Astrocyte (in vitro differentiated cells and primary cell): ENCODE data around the gene B4GALT5. TPM values are rescaled to one million over a fixed set of nuclear protein-coding genes. Genes with fewer than 3 reads are reported as not detected.

ENCODE experiments used
- DNase-seq: peaks from one replicate; pipeline ENCODE4 v3.0.0-alpha.2; 2010; ENCODE audit warnings: low read depth
- FAIRE-seq: peaks from 2 replicates; lab custom pipeline; 2011; peaks lifted over from hg19 to GRCh38; lab: Jason Lieb, UNC
- H2AFZ ChIP-seq: 2 replicates; pipeline ENCODE4 v1.6.0; 2012; ENCODE audit warnings: low read depth, low read length, inconsistent platforms
- H3K27ac ChIP-seq: 2 replicates; pipeline ENCODE4 v1.5.1; 2011; ENCODE audit warnings: low read depth, low read length, inconsistent platforms
- H3K27me3 ChIP-seq: 2 replicates; pipeline ENCODE4 v1.6.0; 2011; ENCODE audit warnings: low read length, inconsistent platforms; ENCODE audit not compliant: insufficient read depth
- H3K36me3 ChIP-seq: 2 replicates; pipeline ENCODE4 v1.5.1; 2011; ENCODE audit warnings: low read length, inconsistent platforms; ENCODE audit not compliant: insufficient read depth
- H3K4me1 ChIP-seq: 2 replicates; pipeline ENCODE4 v1.5.1; 2011; ENCODE audit warnings: low read length, inconsistent platforms; ENCODE audit not compliant: insufficient read depth
- H3K4me2 ChIP-seq: 2 replicates; pipeline ENCODE4 v1.6.0; 2012; ENCODE audit warnings: low read length, inconsistent platforms
- H3K4me3 ChIP-seq: 2 replicates; pipeline ENCODE4 v1.5.1; 2011; ENCODE audit warnings: low read depth, mild to moderate bottlenecking, low read length, inconsistent platforms; ENCODE audit not compliant: insufficient read depth
- H3K79me2 ChIP-seq: 2 replicates; pipeline ENCODE4 v1.6.0; 2012; ENCODE audit warnings: mild to moderate bottlenecking, low read length, inconsistent platforms; ENCODE audit not compliant: insufficient read depth
- H3K9ac ChIP-seq: 2 replicates; pipeline ENCODE4 v1.6.0; 2012; ENCODE audit warnings: mild to moderate bottlenecking, low read length, inconsistent platforms
- H3K9me3 ChIP-seq: 2 replicates; pipeline ENCODE4 v1.5.1; 2012; ENCODE audit warnings: low read depth, mild to moderate bottlenecking, low read length, inconsistent platforms; ENCODE audit not compliant: insufficient read depth
- H4K20me1 ChIP-seq: 2 replicates; pipeline ENCODE4 v1.6.0; 2012; ENCODE audit warnings: low read length, inconsistent platforms; ENCODE audit not compliant: insufficient read depth
- H3K27ac Mint-ChIP-seq: one replicate; pipeline ENCODE4 v1.8.0; 2021; ENCODE audit warnings: mild to moderate bottlenecking, mixed read lengths; ENCODE audit not compliant: unreplicated experiment
- H3K27me3 Mint-ChIP-seq: one replicate; pipeline ENCODE4 v1.8.0; 2021; ENCODE audit warnings: low read depth, mixed read lengths; ENCODE audit not compliant: unreplicated experiment
- H3K36me3 Mint-ChIP-seq: one replicate; pipeline ENCODE4 v1.8.0; 2021; ENCODE audit warnings: low read depth, mixed read lengths; ENCODE audit not compliant: unreplicated experiment
- H3K4me1 Mint-ChIP-seq: one replicate; pipeline ENCODE4 v1.8.0; 2021; ENCODE audit warnings: low read depth, mixed read lengths; ENCODE audit not compliant: unreplicated experiment
- H3K4me3 Mint-ChIP-seq: one replicate; pipeline ENCODE4 v1.8.0; 2021; ENCODE audit warnings: mild to moderate bottlenecking, moderate library complexity, mixed read lengths; ENCODE audit not compliant: unreplicated experiment
- H3K9me3 Mint-ChIP-seq: one replicate; pipeline ENCODE4 v1.8.0; 2021; ENCODE audit warnings: mild to moderate bottlenecking, mixed read lengths; ENCODE audit not compliant: unreplicated experiment
- EZH2 ChIP-seq: IDR thresholded peaks from 2 replicates; pipeline ENCODE4 v1.6.1; 2012; ENCODE audit warnings: mild to moderate bottlenecking, low read length, inconsistent platforms; ENCODE audit not compliant: insufficient read depth
- total RNA-seq: library from RNA; stranded (reverse); gene quantifications from 2 replicates; pipeline ENCODE4 v1.2.1, GENCODE V29; 2021
- TF ChIP-seq, protein P1 (sequence below): IDR thresholded peaks from 2 replicates; pipeline ENCODE4 v1.5.1; 2011; ENCODE audit warnings: low read depth, mild to moderate bottlenecking, inconsistent platforms, low read length, moderate library complexity; ENCODE audit not compliant: insufficient read depth

Gene B4GALT5
- total RNA-seq, 1 donor from 2014 or later = 41.9 TPM

DNA sequence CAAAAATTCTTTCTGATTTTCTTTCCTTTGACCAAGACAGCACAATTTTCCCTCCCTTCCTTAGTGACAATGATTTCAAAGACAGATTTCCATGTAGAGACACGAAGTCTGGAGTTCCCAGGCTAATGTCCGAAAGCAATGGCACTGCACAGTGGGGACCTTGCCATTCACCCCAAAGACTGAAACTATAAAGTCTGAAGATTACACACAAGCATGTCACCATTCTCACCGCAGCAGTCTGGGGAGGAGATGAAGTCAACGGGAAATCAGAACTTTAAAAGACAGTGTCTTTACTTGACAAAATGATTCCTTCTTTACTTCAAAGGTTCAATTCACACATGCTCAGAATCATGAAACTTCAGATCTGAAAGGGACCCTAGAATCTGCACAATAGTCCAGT is 8.3 kb downstream of the B4GALT5 start:
- H3K9me3 ChIP-seq = no peaks in the 10 kb centered on the region
- Mint-ChIP-seq H3K27ac (no peak overlapping the region), H3K36me3 (no peaks in the 10 kb centered on the region), H3K27me3 (no peaks in the 10 kb centered on the region), H3K9me3 (no peaks in the 10 kb centered on the region), H3K4me1 (peaks cover 26% of the 10 kb centered on the region), H3K4me3 (no peak overlapping the region)
- DNase-seq = no peak
- FAIRE-seq = no peak
- no peak overlapping the region for H3K9ac ChIP-seq
- H3K79me2 ChIP-seq = peaks cover 97% of the 10 kb centered on the region
- H3K4me3 ChIP-seq = no peak overlapping the region
- peaks cover 14% of the 10 kb centered on the region for H3K4me1 ChIP-seq
- H3K36me3 ChIP-seq = no peaks in the 10 kb centered on the region
- H3K4me2 ChIP-seq = no peak overlapping the region
- peaks cover 61% of the 10 kb centered on the region for H4K20me1 ChIP-seq
- no peak overlapping the region for H3K27ac ChIP-seq
- TF ChIP-seq, protein P1, sequence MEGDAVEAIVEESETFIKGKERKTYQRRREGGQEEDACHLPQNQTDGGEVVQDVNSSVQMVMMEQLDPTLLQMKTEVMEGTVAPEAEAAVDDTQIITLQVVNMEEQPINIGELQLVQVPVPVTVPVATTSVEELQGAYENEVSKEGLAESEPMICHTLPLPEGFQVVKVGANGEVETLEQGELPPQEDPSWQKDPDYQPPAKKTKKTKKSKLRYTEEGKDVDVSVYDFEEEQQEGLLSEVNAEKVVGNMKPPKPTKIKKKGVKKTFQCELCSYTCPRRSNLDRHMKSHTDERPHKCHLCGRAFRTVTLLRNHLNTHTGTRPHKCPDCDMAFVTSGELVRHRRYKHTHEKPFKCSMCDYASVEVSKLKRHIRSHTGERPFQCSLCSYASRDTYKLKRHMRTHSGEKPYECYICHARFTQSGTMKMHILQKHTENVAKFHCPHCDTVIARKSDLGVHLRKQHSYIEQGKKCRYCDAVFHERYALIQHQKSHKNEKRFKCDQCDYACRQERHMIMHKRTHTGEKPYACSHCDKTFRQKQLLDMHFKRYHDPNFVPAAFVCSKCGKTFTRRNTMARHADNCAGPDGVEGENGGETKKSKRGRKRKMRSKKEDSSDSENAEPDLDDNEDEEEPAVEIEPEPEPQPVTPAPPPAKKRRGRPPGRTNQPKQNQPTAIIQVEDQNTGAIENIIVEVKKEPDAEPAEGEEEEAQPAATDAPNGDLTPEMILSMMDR = no peak
- TF ChIP-seq EZH2 = no peak
- no peak overlapping the region for H2AFZ ChIP-seq
- H3K27me3 ChIP-seq = no peaks in the 10 kb centered on the region

DNA sequence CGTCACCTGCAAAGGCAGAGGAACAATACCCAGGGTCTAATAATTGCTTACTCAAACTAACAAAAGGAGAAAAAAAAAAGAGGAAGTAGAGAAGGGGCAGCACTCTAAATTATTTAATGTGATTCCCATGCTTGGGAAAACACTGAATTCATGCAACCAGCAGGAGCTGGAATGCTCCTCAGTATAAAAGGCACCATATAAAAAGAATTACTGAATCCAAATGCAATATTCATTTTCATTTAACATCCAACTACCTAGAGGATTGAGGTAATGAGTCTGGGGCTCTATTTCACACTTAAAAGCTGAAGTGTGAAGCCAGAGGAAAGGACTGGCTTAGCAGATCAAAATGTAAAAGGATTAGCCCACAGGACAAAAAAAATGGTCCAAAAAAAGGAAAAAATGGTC is 8.7 kb downstream of the B4GALT5 start:
- no peak overlapping the region for H3K4me2 ChIP-seq
- H3K4me3 ChIP-seq = no peak overlapping the region
- H3K4me1 Mint-ChIP-seq = peaks cover 27% of the 10 kb centered on the region
- H3K79me2 ChIP-seq = peaks cover 97% of the 10 kb centered on the region
- DNase-seq (no peak), FAIRE-seq (no peak)
- peak overlapping the region; percentile 34 for H3K27ac Mint-ChIP-seq
- no peaks in the 10 kb centered on the region for H3K27me3 ChIP-seq
- no peak overlapping the region for H3K4me3 Mint-ChIP-seq
- H3K27ac ChIP-seq = no peak overlapping the region
- H3K36me3 ChIP-seq = no peaks in the 10 kb centered on the region
- H3K27me3 Mint-ChIP-seq = no peaks in the 10 kb centered on the region
- TF ChIP-seq, protein P1 = no peak
- no peak for TF ChIP-seq EZH2
- H3K4me1 ChIP-seq = peaks cover 18% of the 10 kb centered on the region
- H3K36me3 Mint-ChIP-seq = no peaks in the 10 kb centered on the region
- no peak overlapping the region for H2AFZ ChIP-seq
- H4K20me1 ChIP-seq = peaks cover 57% of the 10 kb centered on the region
- no peaks in the 10 kb centered on the region for H3K9me3 ChIP-seq
- H3K9ac ChIP-seq = no peak overlapping the region
- H3K9me3 Mint-ChIP-seq = no peaks in the 10 kb centered on the region

DNA sequence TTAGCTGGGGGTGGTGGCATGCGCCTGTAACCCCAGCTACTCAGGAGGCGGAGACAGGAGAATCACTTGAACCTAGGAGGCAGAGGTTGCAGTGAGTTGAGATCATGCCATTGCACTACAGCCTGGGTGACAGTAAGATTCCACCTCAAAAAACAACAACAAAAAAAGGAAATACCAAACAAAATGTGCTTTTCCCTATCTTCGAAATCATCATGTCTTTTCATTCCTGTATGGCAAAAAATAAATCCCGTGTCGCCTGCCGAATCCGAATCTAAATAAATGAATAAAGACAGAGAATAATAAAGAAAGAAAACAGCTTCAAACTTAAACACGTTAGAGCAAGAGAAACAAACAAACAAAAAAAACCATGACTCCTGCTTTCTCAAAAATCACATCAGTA is 11.8 kb downstream of the B4GALT5 start:
- H3K9me3 Mint-ChIP-seq = no peaks in the 10 kb centered on the region
- H3K4me1 Mint-ChIP-seq = peaks cover 46% of the 10 kb centered on the region
- peak overlapping the region; percentile 70 for H3K4me2 ChIP-seq
- no peaks in the 10 kb centered on the region for H3K27me3 ChIP-seq
- H3K27ac Mint-ChIP-seq = peak overlapping the region; percentile 95
- peak overlapping the region; percentile 12 for H3K4me3 Mint-ChIP-seq
- H3K36me3 Mint-ChIP-seq = no peaks in the 10 kb centered on the region
- FAIRE-seq (no peak), DNase-seq (no peak)
- H3K9ac ChIP-seq = no peak overlapping the region
- H3K4me3 ChIP-seq = no peak overlapping the region
- no peaks in the 10 kb centered on the region for H3K27me3 Mint-ChIP-seq
- H3K4me1 ChIP-seq = peaks cover 37% of the 10 kb centered on the region
- H3K27ac ChIP-seq = no peak overlapping the region
- H2AFZ ChIP-seq = no peak overlapping the region
- peaks cover 52% of the 10 kb centered on the region for H4K20me1 ChIP-seq
- no peaks in the 10 kb centered on the region for H3K36me3 ChIP-seq
- H3K9me3 ChIP-seq = no peaks in the 10 kb centered on the region
- H3K79me2 ChIP-seq = peaks cover 98% of the 10 kb centered on the region
- TF ChIP-seq EZH2 = no peak
- TF ChIP-seq, protein P1 = no peak
